ENCODE measurements around the gene ZNHIT6. TPM values are rescaled to one million over a fixed set of nuclear protein-coding genes. Genes with fewer than 3 reads are reported as not detected.

The ZNHIT6 gene
- total and polyA plus RNA-seq, 2 of the 8 experiments (the other 6 are each of a cell fraction or from before 2014, with no cell fraction given): 5.9 to 17.2 TPM

GRCh38 chr1:85655315-85655714 is 52.9 kb downstream of the ZNHIT6 start (continued):
- no peak for TF ChIP-seq CHD7 (IDR thresholded peaks at IDR 0.05; ENCODE audit: insufficient replicate concordance, low read length)
- no peak for TF ChIP-seq GTF2F1 (IDR thresholded peaks at IDR 0.05; ENCODE audit: borderline replicate concordance, low read depth, low read length)
- TF ChIP-seq CHD2 (IDR thresholded peaks at IDR 0.05; ENCODE audit: low read length): no peak
- TF ChIP-seq CBX5 (IDR thresholded peaks at IDR 0.05; ENCODE audit: low read depth, low read length): no peak
- TF ChIP-seq SIX5 (IDR thresholded peaks at IDR 0.05; ENCODE audit: low read depth, low read length): no peak
- TF ChIP-seq YY1 (IDR thresholded peaks at IDR 0.05; ENCODE audit: low read depth, low read length): no peak
- TF ChIP-seq TCF12 (IDR thresholded peaks at IDR 0.05; ENCODE audit: low read depth, low read length): no peak
- TF ChIP-seq RBBP5 (IDR thresholded peaks at IDR 0.05; ENCODE audit: borderline replicate concordance, low read depth, low read length): no peak
- TF ChIP-seq EGR1 (IDR thresholded peaks at IDR 0.05; ENCODE audit: borderline replicate concordance, low read depth, low read length): no peak
- TF ChIP-seq FOSL1 (IDR thresholded peaks at IDR 0.05; ENCODE audit: insufficient read depth, low read depth, low read length): no peak
- no peak for TF ChIP-seq USF2 (IDR thresholded peaks at IDR 0.05; ENCODE audit: low read length)
- no peak for TF ChIP-seq SP4 (IDR thresholded peaks at IDR 0.05; ENCODE audit: low read length)
